ENCODE data around the gene ARHGAP32. TPM values are rescaled to one million over a fixed set of nuclear protein-coding genes. Genes with fewer than 3 reads are reported as not detected.

The ARHGAP32 gene
- total RNA-seq, 2 experiments from 2014 or later = 2.0 to 2.5 TPM

- Mint-ChIP-seq H3K27me3 (ENCODE audit: low read depth) (no peaks in the 10 kb centered on the region), H3K36me3 (ENCODE audit: low read depth) (no peaks in the 10 kb centered on the region), H3K4me3 (no peak overlapping the region), H3K4me1 (ENCODE audit: low read depth) (no peaks in the 10 kb centered on the region), H3K27ac (no peak overlapping the region), H3K9me3 (ENCODE audit: insufficient read depth) (no peaks in the 10 kb centered on the region)
- ATAC-seq = no peak
- ChIA-PET POLR2A (no interaction called here), CTCF (interaction anchor here (1.2 kb wide), 1 partner anchor 36 kb away, joined by 4 read pairs; no protein-coding TSS in a partner anchor)
- no peak for DNase-seq
These were observed 249.9 kb downstream of the ARHGAP32 start for GRCh38 chr11:128942272-128942612.

GRCh38 chr11:128941573-128942271, 250.4 kb downstream of the ARHGAP32 start:
- DNase-seq = no peak
- ChIA-PET POLR2A (no interaction called here), CTCF (interaction anchor here (1.2 kb wide), 1 partner anchor 36 kb away, joined by 4 read pairs; no protein-coding TSS in a partner anchor)
- no peaks in the 10 kb centered on the region for H3K36me3 Mint-ChIP-seq (ENCODE audit: low read depth)
- H3K27me3 Mint-ChIP-seq (ENCODE audit: low read depth) = no peaks in the 10 kb centered on the region
- no peak overlapping the region for H3K27ac Mint-ChIP-seq
- H3K9me3 Mint-ChIP-seq (ENCODE audit: insufficient read depth) = no peaks in the 10 kb centered on the region
- ATAC-seq = no peak
- no peak overlapping the region for H3K4me3 Mint-ChIP-seq
- H3K4me1 Mint-ChIP-seq (ENCODE audit: low read depth) = no peaks in the 10 kb centered on the region

- ATAC-seq = no peak
- DNase-seq = no peak
- Mint-ChIP-seq H3K27me3 (ENCODE audit: low read depth) (no peaks in the 10 kb centered on the region), H3K4me1 (ENCODE audit: low read depth) (no peaks in the 10 kb centered on the region), H3K9me3 (ENCODE audit: insufficient read depth) (no peaks in the 10 kb centered on the region), H3K36me3 (ENCODE audit: low read depth) (no peaks in the 10 kb centered on the region), H3K27ac (no peak overlapping the region), H3K4me3 (no peak overlapping the region)
- ChIA-PET POLR2A (no interaction called here), CTCF (interaction anchor here (0.7 kb wide), 1 partner anchor 15 kb away, joined by 3 read pairs; no protein-coding TSS in a partner anchor)
These were observed 251.0 kb downstream of the ARHGAP32 start for GRCh38 chr11:128941110-128941509.

- Mint-ChIP-seq H3K36me3 (ENCODE audit: low read depth) (no peaks in the 10 kb centered on the region), H3K9me3 (ENCODE audit: insufficient read depth) (no peaks in the 10 kb centered on the region), H3K27ac (no peak overlapping the region), H3K4me3 (no peak overlapping the region), H3K27me3 (ENCODE audit: low read depth) (no peaks in the 10 kb centered on the region), H3K4me1 (ENCODE audit: low read depth) (no peaks in the 10 kb centered on the region)
- ATAC-seq (no peak), DNase-seq (no peak)
- POLR2A ChIA-PET = no interaction called here
- CTCF ChIA-PET = interaction anchor here (0.7 kb wide), 1 partner anchor 16 kb away, joined by 3 read pairs; no protein-coding TSS in a partner anchor
These were observed 251.5 kb downstream of the ARHGAP32 start for GRCh38 chr11:128940603-128941002.

- ChIA-PET POLR2A (no interaction called here), CTCF (no interaction called here)
- H3K27ac Mint-ChIP-seq = no peak overlapping the region
- H3K9me3 Mint-ChIP-seq (ENCODE audit: insufficient read depth) = no peaks in the 10 kb centered on the region
- no peaks in the 10 kb centered on the region for H3K27me3 Mint-ChIP-seq (ENCODE audit: low read depth)
- no peak for ATAC-seq
- no peak overlapping the region for H3K4me3 Mint-ChIP-seq
- DNase-seq = no peak
- H3K36me3 Mint-ChIP-seq (ENCODE audit: low read depth) = no peaks in the 10 kb centered on the region
- H3K4me1 Mint-ChIP-seq (ENCODE audit: low read depth) = no peaks in the 10 kb centered on the region
These were observed 252.0 kb downstream of the ARHGAP32 start for GRCh38 chr11:128940156-128940555.

- no peaks in the 10 kb centered on the region for H3K4me1 Mint-ChIP-seq (ENCODE audit: low read depth)
- CTCF ChIA-PET = no interaction called here
- no peak overlapping the region for H3K4me3 Mint-ChIP-seq
- H3K27ac Mint-ChIP-seq = no peak overlapping the region
- no peaks in the 10 kb centered on the region for H3K9me3 Mint-ChIP-seq (ENCODE audit: insufficient read depth)
- no peaks in the 10 kb centered on the region for H3K27me3 Mint-ChIP-seq (ENCODE audit: low read depth)
- ATAC-seq = no peak
- POLR2A ChIA-PET = no interaction called here
- H3K36me3 Mint-ChIP-seq (ENCODE audit: low read depth) = no peaks in the 10 kb centered on the region
- DNase-seq = no peak
These were observed 252.5 kb downstream of the ARHGAP32 start for GRCh38 chr11:128939591-128939990.

- ATAC-seq = no peak
- CTCF ChIA-PET = interaction anchor here (1.2 to 2.3 kb wide), 2 partner anchors 24 to 54 kb away, joined by 3 to 6 read pairs; no protein-coding TSS in a partner anchor
- H3K9me3 Mint-ChIP-seq (ENCODE audit: insufficient read depth) = no peaks in the 10 kb centered on the region
These were observed 253.8 kb downstream of the ARHGAP32 start for GRCh38 chr11:128938156-128938885.

GRCh38 chr11:128937480-128937879, 254.6 kb downstream of the ARHGAP32 start:
- no peaks in the 10 kb centered on the region for H3K27me3 Mint-ChIP-seq (ENCODE audit: low read depth)
- no peak overlapping the region for H3K4me3 Mint-ChIP-seq
- ATAC-seq (no peak), DNase-seq (no peak)
- H3K4me1 Mint-ChIP-seq (ENCODE audit: low read depth) = no peaks in the 10 kb centered on the region
- no peak overlapping the region for H3K27ac Mint-ChIP-seq
- no peaks in the 10 kb centered on the region for H3K36me3 Mint-ChIP-seq (ENCODE audit: low read depth)
- ChIA-PET CTCF (interaction anchor here (1.2 to 2.3 kb wide), 2 partner anchors 24 to 53 kb away, joined by 3 to 6 read pairs; no protein-coding TSS in a partner anchor), POLR2A (no interaction called here)
- H3K9me3 Mint-ChIP-seq (ENCODE audit: insufficient read depth) = no peaks in the 10 kb centered on the region

More at GRCh38 chr11:128938156-128938885, 253.8 kb downstream of the ARHGAP32 start:
- no peaks in the 10 kb centered on the region for H3K4me1 Mint-ChIP-seq (ENCODE audit: low read depth)
- POLR2A ChIA-PET = no interaction called here
- H3K27ac Mint-ChIP-seq = no peak overlapping the region
- H3K27me3 Mint-ChIP-seq (ENCODE audit: low read depth) = no peaks in the 10 kb centered on the region
- no peak overlapping the region for H3K4me3 Mint-ChIP-seq
- no peaks in the 10 kb centered on the region for H3K36me3 Mint-ChIP-seq (ENCODE audit: low read depth)
- no peak for DNase-seq

- H3K36me3 Mint-ChIP-seq (ENCODE audit: low read depth) = no peaks in the 10 kb centered on the region
- H3K4me1 Mint-ChIP-seq (ENCODE audit: low read depth) = no peaks in the 10 kb centered on the region
- no peak for DNase-seq
- H3K4me3 Mint-ChIP-seq = no peak overlapping the region
- ATAC-seq = no peak
- H3K27me3 Mint-ChIP-seq (ENCODE audit: low read depth) = no peaks in the 10 kb centered on the region
- H3K27ac Mint-ChIP-seq = no peak overlapping the region
- no peaks in the 10 kb centered on the region for H3K9me3 Mint-ChIP-seq (ENCODE audit: insufficient read depth)
- ChIA-PET CTCF (interaction anchor here (2.3 kb wide), 1 partner anchor 52 kb away, joined by 6 read pairs; no protein-coding TSS in a partner anchor), POLR2A (no interaction called here)
These were observed 255.4 kb downstream of the ARHGAP32 start for GRCh38 chr11:128936606-128937251.

- Mint-ChIP-seq H3K36me3 (ENCODE audit: low read depth) (no peaks in the 10 kb centered on the region), H3K4me3 (no peak overlapping the region), H3K27me3 (ENCODE audit: low read depth) (no peaks in the 10 kb centered on the region), H3K9me3 (ENCODE audit: insufficient read depth) (no peaks in the 10 kb centered on the region), H3K4me1 (ENCODE audit: low read depth) (no peaks in the 10 kb centered on the region), H3K27ac (no peak overlapping the region)
- DNase-seq (no peak), ATAC-seq (no peak)
- ChIA-PET POLR2A (interaction anchor here (0.7 kb wide), 1 partner anchor 8 kb away, joined by 3 read pairs; no protein-coding TSS in a partner anchor), CTCF (no interaction called here)
These were observed 257.2 kb downstream of the ARHGAP32 start for GRCh38 chr11:128934926-128935325.

GRCh38 chr11:128934351-128934750, 257.8 kb downstream of the ARHGAP32 start:
- CTCF ChIA-PET = no interaction called here
- POLR2A ChIA-PET = interaction anchor here (0.7 kb wide), 1 partner anchor 9 kb away, joined by 3 read pairs; no protein-coding TSS in a partner anchor
- no peak for DNase-seq

More at GRCh38 chr11:128934351-128934750, 257.8 kb downstream of the ARHGAP32 start:
- H3K27ac Mint-ChIP-seq = no peak overlapping the region
- H3K4me3 Mint-ChIP-seq = no peak overlapping the region
- H3K4me1 Mint-ChIP-seq (ENCODE audit: low read depth) = no peaks in the 10 kb centered on the region
- no peaks in the 10 kb centered on the region for H3K36me3 Mint-ChIP-seq (ENCODE audit: low read depth)
- no peak for ATAC-seq
- H3K27me3 Mint-ChIP-seq (ENCODE audit: low read depth) = no peaks in the 10 kb centered on the region
- no peaks in the 10 kb centered on the region for H3K9me3 Mint-ChIP-seq (ENCODE audit: insufficient read depth)
